ENCODE measurements around the gene CALHM4. TPM values are rescaled to one million over a fixed set of nuclear protein-coding genes. Genes with fewer than 3 reads are reported as not detected.
A peak's percentile ranks its signal among the peaks of the same experiment; 100 is the strongest.

Gene CALHM4
- total and polyA plus RNA-seq, 2 donors (not counting 1 experiment from before 2014, with no cell fraction given): not detected

GRCh38 chr6:116513224-116513875, 40.2 kb upstream of the CALHM4 start:
- H3K79me2 ChIP-seq (ENCODE audit: control insufficient read depth, insufficient read depth, low read length): peaks cover 11% of the 10 kb centered on the region
- H3K27me3 ChIP-seq (ENCODE audit: control insufficient read depth, insufficient read depth, low read length): no peaks in the 10 kb centered on the region
- H3K4me3 ChIP-seq (replicated peaks in 1 of 4; ENCODE audit: control extremely low read depth in 1 of 4, insufficient read depth in 1 of 4, low read depth in 3 of 4, low read length in 4 of 4): peak overlapping the region; percentile 61 to 81 (median 68)
- no peak overlapping the region for H3K27ac ChIP-seq (ENCODE audit: insufficient read depth, low read length)
- DNase-seq (ENCODE audit: low read depth in 2 of 2): no peak
- no peak overlapping the region for H3K9ac ChIP-seq (ENCODE audit: insufficient read depth, low read length)
- H3K9me3 ChIP-seq (ENCODE audit: control insufficient read depth, insufficient read depth, low read depth, low read length): no peaks in the 10 kb centered on the region
- H3K4me1 ChIP-seq (ENCODE audit: control insufficient read depth, extremely low read depth, insufficient read depth, low read length): no peaks in the 10 kb centered on the region
- TF ChIP-seq CTCF (conservative IDR thresholded peaks at IDR 0.05 in 1 of 2, IDR thresholded peaks at IDR 0.05 in 1 of 2; ENCODE audit: low read depth in 1 of 2, low read length in 2 of 2) (no peak), EZH2 (IDR thresholded peaks at IDR 0.05; ENCODE audit: low read length, missing control alignments) (no peak)
- no peaks in the 10 kb centered on the region for H4K20me1 ChIP-seq (ENCODE audit: control insufficient read depth, extremely low read depth, insufficient read depth, low read length)
- no peak overlapping the region for H2AFZ ChIP-seq (ENCODE audit: low read length)
- peak overlapping the region; percentile 98 for H3K4me2 ChIP-seq (ENCODE audit: extremely low read depth, insufficient read depth, low read length)
- peaks cover 2% of the 10 kb centered on the region for H3K36me3 ChIP-seq (ENCODE audit: control insufficient read depth, insufficient read depth, low read length)

GRCh38 chr6:116514111-116514510, 39.4 kb upstream of the CALHM4 start:
- Histone ChIP-seq H2AFZ (ENCODE audit: low read length) (no peak overlapping the region), H3K79me2 (ENCODE audit: control insufficient read depth, insufficient read depth, low read length) (peaks cover 11% of the 10 kb centered on the region), H3K4me2 (ENCODE audit: extremely low read depth, insufficient read depth, low read length) (no peak overlapping the region), H3K4me1 (ENCODE audit: control insufficient read depth, extremely low read depth, insufficient read depth, low read length) (no peaks in the 10 kb centered on the region), H3K9me3 (ENCODE audit: control insufficient read depth, insufficient read depth, low read depth, low read length) (no peaks in the 10 kb centered on the region), H3K9ac (ENCODE audit: insufficient read depth, low read length) (no peak overlapping the region), H3K4me3 (replicated peaks in 1 of 4; ENCODE audit: control extremely low read depth in 1 of 4, insufficient read depth in 1 of 4, low read depth in 3 of 4, low read length in 4 of 4) (peak overlapping the region in 1 of 4 experiments; percentile 67), H4K20me1 (ENCODE audit: control insufficient read depth, extremely low read depth, insufficient read depth, low read length) (no peaks in the 10 kb centered on the region), H3K36me3 (ENCODE audit: control insufficient read depth, insufficient read depth, low read length) (peaks cover 2% of the 10 kb centered on the region), H3K27me3 (ENCODE audit: control insufficient read depth, insufficient read depth, low read length) (no peaks in the 10 kb centered on the region), H3K27ac (ENCODE audit: insufficient read depth, low read length) (no peak overlapping the region)
- no peak for DNase-seq (ENCODE audit: low read depth in 2 of 2)
- TF ChIP-seq CTCF (conservative IDR thresholded peaks at IDR 0.05 in 1 of 2, IDR thresholded peaks at IDR 0.05 in 1 of 2; ENCODE audit: low read depth in 1 of 2, low read length in 2 of 2) (no peak), EZH2 (IDR thresholded peaks at IDR 0.05; ENCODE audit: low read length, missing control alignments) (no peak)

- peaks cover 11% of the 10 kb centered on the region for H3K79me2 ChIP-seq (ENCODE audit: control insufficient read depth, insufficient read depth, low read length)
- TF ChIP-seq EZH2 (IDR thresholded peaks at IDR 0.05; ENCODE audit: low read length, missing control alignments) (no peak), CTCF (conservative IDR thresholded peaks at IDR 0.05 in 1 of 2, IDR thresholded peaks at IDR 0.05 in 1 of 2; ENCODE audit: low read depth in 1 of 2, low read length in 2 of 2) (no peak)
Observed at GRCh38 chr6:116515141-116515540, 38.4 kb upstream of the CALHM4 start.

More at GRCh38 chr6:116515141-116515540, 38.4 kb upstream of the CALHM4 start:
- Histone ChIP-seq H3K9me3 (ENCODE audit: control insufficient read depth, insufficient read depth, low read depth, low read length) (no peaks in the 10 kb centered on the region), H4K20me1 (ENCODE audit: control insufficient read depth, extremely low read depth, insufficient read depth, low read length) (no peaks in the 10 kb centered on the region), H3K27me3 (ENCODE audit: control insufficient read depth, insufficient read depth, low read length) (no peaks in the 10 kb centered on the region), H3K4me2 (ENCODE audit: extremely low read depth, insufficient read depth, low read length) (no peak overlapping the region), H2AFZ (ENCODE audit: low read length) (no peak overlapping the region), H3K27ac (ENCODE audit: insufficient read depth, low read length) (no peak overlapping the region), H3K4me1 (ENCODE audit: control insufficient read depth, extremely low read depth, insufficient read depth, low read length) (no peaks in the 10 kb centered on the region), H3K9ac (ENCODE audit: insufficient read depth, low read length) (no peak overlapping the region), H3K36me3 (ENCODE audit: control insufficient read depth, insufficient read depth, low read length) (peaks cover 2% of the 10 kb centered on the region), H3K4me3 (replicated peaks in 1 of 4; ENCODE audit: control extremely low read depth in 1 of 4, insufficient read depth in 1 of 4, low read depth in 3 of 4, low read length in 4 of 4) (no peak overlapping the region)
- no peak for DNase-seq (ENCODE audit: low read depth in 2 of 2)

All from fibroblast of lung (primary cell).